Measurements from ENCODE around the gene MCEMP1. TPM values are rescaled to one million over a fixed set of nuclear protein-coding genes. Genes with fewer than 3 reads are reported as not detected.

MCEMP1 gene
- total and polyA plus RNA-seq, 2 of the 13 experiments (the other 11 are each of a cell fraction or from before 2014, with no cell fraction given): not detected

- TF ChIP-seq, protein P1, sequence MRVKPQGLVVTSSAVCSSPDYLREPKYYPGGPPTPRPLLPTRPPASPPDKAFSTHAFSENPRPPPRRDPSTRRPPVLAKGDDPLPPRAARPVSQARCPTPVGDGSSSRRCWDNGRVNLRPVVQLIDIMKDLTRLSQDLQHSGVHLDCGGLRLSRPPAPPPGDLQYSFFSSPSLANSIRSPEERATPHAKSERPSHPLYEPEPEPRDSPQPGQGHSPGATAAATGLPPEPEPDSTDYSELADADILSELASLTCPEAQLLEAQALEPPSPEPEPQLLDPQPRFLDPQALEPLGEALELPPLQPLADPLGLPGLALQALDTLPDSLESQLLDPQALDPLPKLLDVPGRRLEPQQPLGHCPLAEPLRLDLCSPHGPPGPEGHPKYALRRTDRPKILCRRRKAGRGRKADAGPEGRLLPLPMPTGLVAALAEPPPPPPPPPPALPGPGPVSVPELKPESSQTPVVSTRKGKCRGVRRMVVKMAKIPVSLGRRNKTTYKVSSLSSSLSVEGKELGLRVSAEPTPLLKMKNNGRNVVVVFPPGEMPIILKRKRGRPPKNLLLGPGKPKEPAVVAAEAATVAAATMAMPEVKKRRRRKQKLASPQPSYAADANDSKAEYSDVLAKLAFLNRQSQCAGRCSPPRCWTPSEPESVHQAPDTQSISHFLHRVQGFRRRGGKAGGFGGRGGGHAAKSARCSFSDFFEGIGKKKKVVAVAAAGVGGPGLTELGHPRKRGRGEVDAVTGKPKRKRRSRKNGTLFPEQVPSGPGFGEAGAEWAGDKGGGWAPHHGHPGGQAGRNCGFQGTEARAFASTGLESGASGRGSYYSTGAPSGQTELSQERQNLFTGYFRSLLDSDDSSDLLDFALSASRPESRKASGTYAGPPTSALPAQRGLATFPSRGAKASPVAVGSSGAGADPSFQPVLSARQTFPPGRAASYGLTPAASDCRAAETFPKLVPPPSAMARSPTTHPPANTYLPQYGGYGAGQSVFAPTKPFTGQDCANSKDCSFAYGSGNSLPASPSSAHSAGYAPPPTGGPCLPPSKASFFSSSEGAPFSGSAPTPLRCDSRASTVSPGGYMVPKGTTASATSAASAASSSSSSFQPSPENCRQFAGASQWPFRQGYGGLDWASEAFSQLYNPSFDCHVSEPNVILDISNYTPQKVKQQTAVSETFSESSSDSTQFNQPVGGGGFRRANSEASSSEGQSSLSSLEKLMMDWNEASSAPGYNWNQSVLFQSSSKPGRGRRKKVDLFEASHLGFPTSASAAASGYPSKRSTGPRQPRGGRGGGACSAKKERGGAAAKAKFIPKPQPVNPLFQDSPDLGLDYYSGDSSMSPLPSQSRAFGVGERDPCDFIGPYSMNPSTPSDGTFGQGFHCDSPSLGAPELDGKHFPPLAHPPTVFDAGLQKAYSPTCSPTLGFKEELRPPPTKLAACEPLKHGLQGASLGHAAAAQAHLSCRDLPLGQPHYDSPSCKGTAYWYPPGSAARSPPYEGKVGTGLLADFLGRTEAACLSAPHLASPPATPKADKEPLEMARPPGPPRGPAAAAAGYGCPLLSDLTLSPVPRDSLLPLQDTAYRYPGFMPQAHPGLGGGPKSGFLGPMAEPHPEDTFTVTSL (CRISPR knock-in tag; IDR thresholded peaks at IDR 0.05; ENCODE audit: borderline replicate concordance): peak; percentile 86
- TF ChIP-seq RXRB (CRISPR knock-in tag; IDR thresholded peaks at IDR 0.05; ENCODE audit: borderline replicate concordance) (peak; percentile 100), ZNF549 (CRISPR knock-in tag; IDR thresholded peaks at IDR 0.05) (no peak), TARDBP (CRISPR knock-in tag; IDR thresholded peaks at IDR 0.05) (peak; percentile 75), ZNF557 (CRISPR knock-in tag; IDR thresholded peaks at IDR 0.05) (no peak), FOSL2 (CRISPR knock-in tag; IDR thresholded peaks at IDR 0.05) (peak; percentile 82), REST (IDR thresholded peaks at IDR 0.05; ENCODE audit: borderline replicate concordance in 1 of 2, low read depth in 1 of 2, low read length in 2 of 2) (peak in 1 of 2 experiments; percentile 37; a peak in 1 of 4 replicates), ZMAT3 (CRISPR knock-in tag; conservative IDR thresholded peaks at IDR 0.05) (0 out of 2 replicates have a peak, but pooled peaks have one; percentile 61), ZNF12 (CRISPR knock-in tag; IDR thresholded peaks at IDR 0.05) (peak; percentile 98), ZNF772 (CRISPR knock-in tag; IDR thresholded peaks at IDR 0.05) (0 out of 2 replicates have a peak, but pooled peaks have one; percentile 59), NRL (CRISPR knock-in tag; IDR thresholded peaks at IDR 0.05; ENCODE audit: borderline replicate concordance) (no peak; the same call in 1 of the 2 replicates), PHF8 (CRISPR knock-in tag; IDR thresholded peaks at IDR 0.05) (0 out of 2 replicates have a peak, but pooled peaks have one; percentile 10), ZNF574 (CRISPR knock-in tag; IDR thresholded peaks at IDR 0.05) (peak; percentile 58), CREM (IDR thresholded peaks at IDR 0.05) (peak; percentile 78), CREM (CRISPR knock-in tag; IDR thresholded peaks at IDR 0.05) (no peak), ZZZ3 (CRISPR knock-in tag; IDR thresholded peaks at IDR 0.05; ENCODE audit: borderline replicate concordance) (no peak)
- TF ChIP-seq, protein P2, sequence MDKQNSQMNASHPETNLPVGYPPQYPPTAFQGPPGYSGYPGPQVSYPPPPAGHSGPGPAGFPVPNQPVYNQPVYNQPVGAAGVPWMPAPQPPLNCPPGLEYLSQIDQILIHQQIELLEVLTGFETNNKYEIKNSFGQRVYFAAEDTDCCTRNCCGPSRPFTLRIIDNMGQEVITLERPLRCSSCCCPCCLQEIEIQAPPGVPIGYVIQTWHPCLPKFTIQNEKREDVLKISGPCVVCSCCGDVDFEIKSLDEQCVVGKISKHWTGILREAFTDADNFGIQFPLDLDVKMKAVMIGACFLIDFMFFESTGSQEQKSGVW (CRISPR knock-in tag; IDR thresholded peaks at IDR 0.05; ENCODE audit: borderline replicate concordance): no peak; the same call in 1 of the 2 replicates
These were observed 24.7 kb upstream of the MCEMP1 start (continued) for GRCh38 chr19:7652061-7652641.

All from HepG2 (cell line).